SK-N-SH treated with all-trans-retinoic acid at 6 μM for 48 hours (cell line): ENCODE data around the gene ZBTB16.

ENCODE experiments used
- ATAC-seq: fragments of 200-7000 bp; cut with Tn5 transposase; 3 replicates; pipeline ENCODE4 v1.9.1; 2020; ENCODE audit warnings: mild to moderate bottlenecking, moderate library complexity
- ARNTL ChIP-seq: fragments of 450-650 bp; formaldehyde crosslinking; IDR thresholded peaks from 2 replicates; pipeline ENCODE4 v1.5.0; 2020; ENCODE audit warnings: low read depth, mild to moderate bottlenecking, moderate library complexity, borderline replicate concordance
- BACH2 ChIP-seq: fragments of 250-450 bp; sonication (Bioruptor Pico); IDR thresholded peaks from 2 replicates; pipeline ENCODE4 v1.9.0; 2021; ENCODE audit warnings: mild to moderate bottlenecking, borderline replicate concordance
- CREB5 ChIP-seq: fragments of 250-450 bp; sonication (Bioruptor Pico); IDR thresholded peaks from 2 replicates; pipeline ENCODE4 v1.5.1; 2020; ENCODE audit warnings: low read depth, mild to moderate bottlenecking, moderate library complexity
- CSDC2 ChIP-seq: fragments of 250-450 bp; sonication (Bioruptor Pico); IDR thresholded peaks from 2 replicates; pipeline ENCODE4 v1.5.0; 2020; ENCODE audit warnings: mild to moderate bottlenecking, moderate library complexity
- CSRNP3 ChIP-seq: fragments of 250-450 bp; sonication (Bioruptor Pico); IDR thresholded peaks from 2 replicates; pipeline ENCODE4 v1.5.1; 2021; ENCODE audit warnings: mild to moderate bottlenecking, moderate library complexity
- ESRRG ChIP-seq: fragments of 250-450 bp; sonication (Bioruptor Pico); IDR thresholded peaks from 2 replicates; pipeline ENCODE4 v1.6.1; 2021; ENCODE audit warnings: mild to moderate bottlenecking
- GLIS3 ChIP-seq: fragments of 250-450 bp; sonication (Bioruptor Pico); IDR thresholded peaks from 2 replicates; pipeline ENCODE4 v1.5.0; 2020; ENCODE audit warnings: mild to moderate bottlenecking, moderate library complexity
- ISL1 ChIP-seq: fragments of 250-450 bp; sonication (Bioruptor Pico); IDR thresholded peaks from 2 replicates; pipeline ENCODE4 v2.1.2; 2022; ENCODE audit warnings: mild to moderate bottlenecking, moderate library complexity
- OSR1 ChIP-seq: fragments of 250-450 bp; sonication (Bioruptor Pico); IDR thresholded peaks from 2 replicates; pipeline ENCODE4 v1.8.0; 2022; ENCODE audit warnings: moderate library complexity, mild to moderate bottlenecking, inconsistent platforms
- PATZ1 ChIP-seq: fragments of 250-450 bp; sonication (Bioruptor Pico); IDR thresholded peaks from 2 replicates; pipeline ENCODE4 v1.8.0; 2020; ENCODE audit warnings: mild to moderate bottlenecking, moderate library complexity, borderline replicate concordance
- POU6F1 ChIP-seq: fragments of 250-450 bp; sonication (Bioruptor Pico); IDR thresholded peaks from 2 replicates; pipeline ENCODE4 v1.8.0; 2021; ENCODE audit warnings: low read depth, mild to moderate bottlenecking, moderate library complexity, borderline replicate concordance
- PPARA ChIP-seq: fragments of 250-450 bp; sonication (Bioruptor Pico); IDR thresholded peaks from 2 replicates; pipeline ENCODE4 v1.5.0; 2020; ENCODE audit warnings: mild to moderate bottlenecking, borderline replicate concordance
- RARB ChIP-seq: fragments of 250-450 bp; sonication (Bioruptor Pico); IDR thresholded peaks from 2 replicates; pipeline ENCODE4 v1.8.0; 2021; ENCODE audit warnings: mild to moderate bottlenecking, moderate library complexity
- SNAI2 ChIP-seq: fragments of 250-450 bp; sonication (Bioruptor Pico); IDR thresholded peaks from 2 replicates; pipeline ENCODE4 v1.5.0; 2020; ENCODE audit warnings: mild to moderate bottlenecking, moderate library complexity
- TCF4 ChIP-seq: fragments of 250-450 bp; sonication (Bioruptor Pico); IDR thresholded peaks from 2 replicates; pipeline ENCODE4 v1.8.0; 2021; ENCODE audit warnings: mild to moderate bottlenecking, moderate library complexity, borderline replicate concordance
- TSHZ2 ChIP-seq: fragments of 250-450 bp; sonication (Bioruptor Pico); IDR thresholded peaks from 2 replicates; pipeline ENCODE4 v1.5.0; 2020; ENCODE audit warnings: mild to moderate bottlenecking, moderate library complexity
- ZC3H10 ChIP-seq: fragments of 250-450 bp; sonication (Bioruptor Pico); IDR thresholded peaks from 2 replicates; pipeline ENCODE4 v1.5.1; 2021; ENCODE audit warnings: mild to moderate bottlenecking, moderate library complexity
- ZFP30 ChIP-seq: fragments of 450-650 bp; formaldehyde crosslinking; IDR thresholded peaks from 2 replicates; pipeline ENCODE4 v1.5.0; 2022; ENCODE audit warnings: mild to moderate bottlenecking, moderate library complexity
- ZNF565 ChIP-seq: fragments of 450-650 bp; formaldehyde crosslinking; conservative IDR thresholded peaks from 2 replicates; pipeline ENCODE4 v1.5.0; 2020; ENCODE audit warnings: low read depth, mild to moderate bottlenecking, moderate library complexity
- ZNF70 ChIP-seq: fragments of 450-650 bp; formaldehyde crosslinking; IDR thresholded peaks from 2 replicates; pipeline ENCODE4 v1.5.0; 2020; ENCODE audit warnings: mild to moderate bottlenecking, moderate library complexity
- ZNF8 ChIP-seq: fragments of 450-650 bp; formaldehyde crosslinking; IDR thresholded peaks from 2 replicates; pipeline ENCODE4 v1.5.0; 2020; ENCODE audit warnings: mild to moderate bottlenecking, moderate library complexity

ZBTB16 gene

GRCh38 chr11:114262681-114263512 lies 203.4 kb downstream of the ZBTB16 start:
- peak; percentile 93 for ATAC-seq
- TF ChIP-seq SNAI2, result no peak
- no peak for TF ChIP-seq POU6F1
- no peak for TF ChIP-seq OSR1
- TF ChIP-seq ZNF565 (CRISPR knock-in tag), result no peak
- no peak for TF ChIP-seq GLIS3 (CRISPR knock-in tag)
- no peak for TF ChIP-seq CSDC2 (CRISPR knock-in tag)
- TF ChIP-seq ZFP30, result no peak
- no peak for TF ChIP-seq TCF4 (CRISPR knock-in tag)
- TF ChIP-seq ZNF70 (CRISPR knock-in tag), result no peak
- no peak for TF ChIP-seq ZC3H10
- no peak for TF ChIP-seq PATZ1
- no peak for TF ChIP-seq ESRRG (CRISPR knock-in tag)
- no peak for TF ChIP-seq TSHZ2 (CRISPR knock-in tag)
- no peak for TF ChIP-seq BACH2 (CRISPR knock-in tag)
- TF ChIP-seq CREB5 (CRISPR knock-in tag), result no peak

- ATAC-seq, result no peak
- TF ChIP-seq ESRRG (CRISPR knock-in tag) (no peak), ZFP30 (no peak), CSRNP3 (CRISPR knock-in tag) (no peak), TCF4 (CRISPR knock-in tag) (no peak), ZC3H10 (no peak), CSDC2 (CRISPR knock-in tag) (no peak), GLIS3 (CRISPR knock-in tag) (no peak), PATZ1 (no peak), PPARA (CRISPR knock-in tag) (no peak), CREB5 (CRISPR knock-in tag) (no peak), POU6F1 (no peak), RARB (CRISPR knock-in tag) (no peak), ARNTL (no peak), ISL1 (no peak), ZNF8 (CRISPR knock-in tag) (no peak)
These were observed 204.1 kb downstream of the ZBTB16 start for GRCh38 chr11:114263513-114264170.
